ENCODE measurements around the gene C11orf97. TPM values are rescaled to one million over a fixed set of nuclear protein-coding genes. Genes with fewer than 3 reads are reported as not detected.
A peak's percentile ranks its signal among the peaks of the same experiment; 100 is the strongest.

C11orf97 gene
- total RNA-seq, 1 experiment from 2014 or later, result not detected

DNA sequence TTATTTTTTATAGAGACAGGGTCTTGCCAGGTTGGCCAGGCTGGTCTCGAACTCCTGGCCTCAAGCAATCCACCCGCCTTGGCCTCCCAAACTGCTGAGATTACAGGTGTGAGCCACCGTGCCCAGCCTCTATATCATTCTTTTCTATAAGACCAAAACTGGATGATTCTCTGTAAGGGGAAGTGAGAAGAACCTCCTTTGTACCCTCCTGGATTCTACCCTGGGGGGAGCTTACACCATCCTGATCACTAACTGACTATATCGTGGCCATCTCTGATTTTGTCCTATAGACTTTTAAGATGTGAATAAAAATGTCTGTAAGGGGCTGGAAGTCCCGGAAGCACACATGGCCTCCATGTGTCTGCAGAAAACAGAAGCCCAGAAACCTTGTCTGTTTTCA is 64.0 kb downstream of the C11orf97 start:
- BruUV-seq (replicated peaks), result no TSS peak
- H3K27ac ChIP-seq (ENCODE audit: low read length), result no peak overlapping the region
- TF ChIP-seq, protein P1, sequence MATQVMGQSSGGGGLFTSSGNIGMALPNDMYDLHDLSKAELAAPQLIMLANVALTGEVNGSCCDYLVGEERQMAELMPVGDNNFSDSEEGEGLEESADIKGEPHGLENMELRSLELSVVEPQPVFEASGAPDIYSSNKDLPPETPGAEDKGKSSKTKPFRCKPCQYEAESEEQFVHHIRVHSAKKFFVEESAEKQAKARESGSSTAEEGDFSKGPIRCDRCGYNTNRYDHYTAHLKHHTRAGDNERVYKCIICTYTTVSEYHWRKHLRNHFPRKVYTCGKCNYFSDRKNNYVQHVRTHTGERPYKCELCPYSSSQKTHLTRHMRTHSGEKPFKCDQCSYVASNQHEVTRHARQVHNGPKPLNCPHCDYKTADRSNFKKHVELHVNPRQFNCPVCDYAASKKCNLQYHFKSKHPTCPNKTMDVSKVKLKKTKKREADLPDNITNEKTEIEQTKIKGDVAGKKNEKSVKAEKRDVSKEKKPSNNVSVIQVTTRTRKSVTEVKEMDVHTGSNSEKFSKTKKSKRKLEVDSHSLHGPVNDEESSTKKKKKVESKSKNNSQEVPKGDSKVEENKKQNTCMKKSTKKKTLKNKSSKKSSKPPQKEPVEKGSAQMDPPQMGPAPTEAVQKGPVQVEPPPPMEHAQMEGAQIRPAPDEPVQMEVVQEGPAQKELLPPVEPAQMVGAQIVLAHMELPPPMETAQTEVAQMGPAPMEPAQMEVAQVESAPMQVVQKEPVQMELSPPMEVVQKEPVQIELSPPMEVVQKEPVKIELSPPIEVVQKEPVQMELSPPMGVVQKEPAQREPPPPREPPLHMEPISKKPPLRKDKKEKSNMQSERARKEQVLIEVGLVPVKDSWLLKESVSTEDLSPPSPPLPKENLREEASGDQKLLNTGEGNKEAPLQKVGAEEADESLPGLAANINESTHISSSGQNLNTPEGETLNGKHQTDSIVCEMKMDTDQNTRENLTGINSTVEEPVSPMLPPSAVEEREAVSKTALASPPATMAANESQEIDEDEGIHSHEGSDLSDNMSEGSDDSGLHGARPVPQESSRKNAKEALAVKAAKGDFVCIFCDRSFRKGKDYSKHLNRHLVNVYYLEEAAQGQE (IDR thresholded peaks at IDR 0.05; ENCODE audit: insufficient read depth in 1 of 2, low read depth in 2 of 2, low read length in 1 of 2), result no peak
- no peak for TF ChIP-seq POLR2AphosphoS5 (IDR thresholded peaks at IDR 0.05; ENCODE audit: low read depth, low read length)
- no peak for TF ChIP-seq TCF7L2 (IDR thresholded peaks at IDR 0.05; ENCODE audit: low read depth, low read length)
- TF ChIP-seq CTCF (IDR thresholded peaks at IDR 0.05), result no peak
- no peak for TF ChIP-seq SIN3A (IDR thresholded peaks at IDR 0.05; ENCODE audit: borderline replicate concordance, insufficient read depth, low read depth, low read length)
- ChIA-PET POLR2A (no interaction called here), CTCF (no interaction called here)
- DNase-seq (ENCODE audit: low read depth, low spot score) (no peak), ATAC-seq (no peak)
- no peaks in the 10 kb centered on the region for H3K36me3 ChIP-seq (ENCODE audit: control insufficient read depth, insufficient read depth, low read length)
- intact Hi-C loops (cut with micrococcal nuclease; ENCODE audit: unreplicated experiment) (no loop called here), in situ Hi-C loops (cut with HindIII; ENCODE audit: low pct_unique_long_range_greater_than_20kb, low sequenced_read_pairs) (no loop called here)
- no peaks in the 10 kb centered on the region for H3K27me3 ChIP-seq (ENCODE audit: control insufficient read depth, insufficient read depth, low read length)
- H3K4me3 ChIP-seq (ENCODE audit: low read depth in 2 of 2, low read length in 2 of 2), result no peak overlapping the region
- H3K9me3 ChIP-seq (ENCODE audit: control insufficient read depth, insufficient read depth, low read depth, low read length), result no peaks in the 10 kb centered on the region
- H3K4me1 ChIP-seq (ENCODE audit: control insufficient read depth, insufficient read depth, low read length), result no peaks in the 10 kb centered on the region

DNA sequence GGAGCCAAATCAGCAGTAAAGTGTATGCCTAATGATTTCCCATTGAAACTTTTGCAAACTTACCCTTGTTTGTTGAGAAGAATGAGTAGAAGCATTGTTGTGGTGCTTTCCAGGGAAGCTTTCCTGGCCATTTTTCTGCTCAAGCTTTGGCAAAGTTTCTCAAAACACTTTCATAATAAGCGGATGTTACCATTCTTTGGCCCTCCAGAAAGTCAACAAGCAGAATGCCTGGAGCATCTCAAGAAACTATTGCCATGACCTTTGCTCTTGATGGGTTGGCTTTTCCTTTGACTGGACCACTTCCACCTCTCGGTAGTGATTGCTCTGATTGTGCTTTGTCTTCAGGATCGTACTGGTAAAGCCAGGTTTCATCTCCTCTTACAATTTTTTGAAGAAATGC is 65.6 kb downstream of the C11orf97 start:
- no TSS peak for BruUV-seq (replicated peaks)
- no peaks in the 10 kb centered on the region for H3K9me3 ChIP-seq (ENCODE audit: control insufficient read depth, insufficient read depth, low read depth, low read length)
- intact Hi-C loops (cut with micrococcal nuclease; ENCODE audit: unreplicated experiment) (no loop called here), in situ Hi-C loops (cut with HindIII; ENCODE audit: low pct_unique_long_range_greater_than_20kb, low sequenced_read_pairs) (no loop called here)
- POLR2A ChIA-PET, result no interaction called here
- DNase-seq (ENCODE audit: low read depth, low spot score), result no peak
- no peak for ATAC-seq
- no peaks in the 10 kb centered on the region for H3K36me3 ChIP-seq (ENCODE audit: control insufficient read depth, insufficient read depth, low read length)
- CTCF ChIA-PET, result interaction anchor here (0.7 kb wide), 1 partner anchor 56 kb away, joined by 3 read pairs; no protein-coding TSS in a partner anchor
- no peak overlapping the region for H3K4me3 ChIP-seq (ENCODE audit: low read depth in 2 of 2, low read length in 2 of 2)
- H3K27ac ChIP-seq (ENCODE audit: low read length), result no peak overlapping the region
- H3K27me3 ChIP-seq (ENCODE audit: control insufficient read depth, insufficient read depth, low read length), result no peaks in the 10 kb centered on the region
- no peaks in the 10 kb centered on the region for H3K4me1 ChIP-seq (ENCODE audit: control insufficient read depth, insufficient read depth, low read length)
- TF ChIP-seq TCF7L2 (IDR thresholded peaks at IDR 0.05; ENCODE audit: low read depth, low read length) (no peak), SIN3A (IDR thresholded peaks at IDR 0.05; ENCODE audit: borderline replicate concordance, insufficient read depth, low read depth, low read length) (no peak), CTCF (IDR thresholded peaks at IDR 0.05) (no peak), POLR2AphosphoS5 (IDR thresholded peaks at IDR 0.05; ENCODE audit: low read depth, low read length) (no peak)
- TF ChIP-seq, protein P1 (IDR thresholded peaks at IDR 0.05; ENCODE audit: insufficient read depth in 1 of 2, low read depth in 2 of 2, low read length in 1 of 2), result no peak

Small RNA genes lying within 50 kb of the gene (microRNA-seq; reads per million reads assigned to microRNA genes)
- 7.6 reads per million, percentile 23 among the genes with 10 or more reads in this experiment for gene MIR548L (ENCODE audit: unreplicated experiment)

Other genes with a start within 250 kb of the C11orf97 start
- gene IZUMO1R, start 207.9 kb upstream of the C11orf97 start, total RNA-seq (2021; ENCODE audit: unreplicated experiment), result not detected
- gene GPR83, start 111.0 kb upstream of the C11orf97 start, total RNA-seq (2021; ENCODE audit: unreplicated experiment), result 0.05 TPM
- gene MRE11, start 18.6 kb upstream of the C11orf97 start, total RNA-seq (2021; ENCODE audit: unreplicated experiment), result 35.0 TPM
- gene ANKRD49, start 18.5 kb upstream of the C11orf97 start, total RNA-seq (2021; ENCODE audit: unreplicated experiment), result 15.4 TPM
- gene FUT4, start 31.5 kb downstream of the C11orf97 start, total RNA-seq (2021; ENCODE audit: unreplicated experiment), result 11.2 TPM
- gene PIWIL4, start 54.9 kb downstream of the C11orf97 start, total RNA-seq (2021; ENCODE audit: unreplicated experiment), result 2.1 TPM